GM12875 (cell line): Measurements from ENCODE around the gene MLYCD.

Source experiments
- H3K4me3 ChIP-seq: one replicate; pipeline ENCODE4 v1.5.1; 2011; ENCODE audit warnings: low read depth, low read length, control low read depth
- TF ChIP-seq, protein P1 (sequence below): IDR thresholded peaks from 2 replicates; pipeline ENCODE4 v1.5.1; 2011; ENCODE audit warnings: low read depth, mild to moderate bottlenecking, control low read depth, inconsistent platforms, low read length, moderate library complexity, borderline replicate concordance; ENCODE audit not compliant: insufficient read depth

The MLYCD gene

DNA sequence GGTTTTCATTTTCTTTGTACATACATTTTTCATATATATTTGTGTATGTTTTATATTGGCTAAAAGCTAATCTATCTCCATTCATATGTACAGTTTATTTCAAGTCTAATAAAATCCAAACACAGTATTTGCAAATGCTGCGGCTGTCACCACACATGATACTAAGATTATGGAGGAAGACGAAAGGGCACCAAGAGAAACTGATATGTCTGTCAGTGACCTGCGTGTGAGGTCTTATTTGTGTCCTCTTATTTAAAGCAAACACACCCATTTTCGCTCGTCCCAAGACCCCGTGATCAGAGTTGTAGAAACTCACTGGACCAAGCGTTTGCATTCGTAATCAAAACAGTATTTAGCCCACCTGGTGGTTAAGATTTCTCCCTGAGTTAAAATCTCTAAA is 8.2 kb downstream of the MLYCD start:
- TF ChIP-seq, protein P1, sequence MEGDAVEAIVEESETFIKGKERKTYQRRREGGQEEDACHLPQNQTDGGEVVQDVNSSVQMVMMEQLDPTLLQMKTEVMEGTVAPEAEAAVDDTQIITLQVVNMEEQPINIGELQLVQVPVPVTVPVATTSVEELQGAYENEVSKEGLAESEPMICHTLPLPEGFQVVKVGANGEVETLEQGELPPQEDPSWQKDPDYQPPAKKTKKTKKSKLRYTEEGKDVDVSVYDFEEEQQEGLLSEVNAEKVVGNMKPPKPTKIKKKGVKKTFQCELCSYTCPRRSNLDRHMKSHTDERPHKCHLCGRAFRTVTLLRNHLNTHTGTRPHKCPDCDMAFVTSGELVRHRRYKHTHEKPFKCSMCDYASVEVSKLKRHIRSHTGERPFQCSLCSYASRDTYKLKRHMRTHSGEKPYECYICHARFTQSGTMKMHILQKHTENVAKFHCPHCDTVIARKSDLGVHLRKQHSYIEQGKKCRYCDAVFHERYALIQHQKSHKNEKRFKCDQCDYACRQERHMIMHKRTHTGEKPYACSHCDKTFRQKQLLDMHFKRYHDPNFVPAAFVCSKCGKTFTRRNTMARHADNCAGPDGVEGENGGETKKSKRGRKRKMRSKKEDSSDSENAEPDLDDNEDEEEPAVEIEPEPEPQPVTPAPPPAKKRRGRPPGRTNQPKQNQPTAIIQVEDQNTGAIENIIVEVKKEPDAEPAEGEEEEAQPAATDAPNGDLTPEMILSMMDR = no peak
- no peak overlapping the region for H3K4me3 ChIP-seq

DNA sequence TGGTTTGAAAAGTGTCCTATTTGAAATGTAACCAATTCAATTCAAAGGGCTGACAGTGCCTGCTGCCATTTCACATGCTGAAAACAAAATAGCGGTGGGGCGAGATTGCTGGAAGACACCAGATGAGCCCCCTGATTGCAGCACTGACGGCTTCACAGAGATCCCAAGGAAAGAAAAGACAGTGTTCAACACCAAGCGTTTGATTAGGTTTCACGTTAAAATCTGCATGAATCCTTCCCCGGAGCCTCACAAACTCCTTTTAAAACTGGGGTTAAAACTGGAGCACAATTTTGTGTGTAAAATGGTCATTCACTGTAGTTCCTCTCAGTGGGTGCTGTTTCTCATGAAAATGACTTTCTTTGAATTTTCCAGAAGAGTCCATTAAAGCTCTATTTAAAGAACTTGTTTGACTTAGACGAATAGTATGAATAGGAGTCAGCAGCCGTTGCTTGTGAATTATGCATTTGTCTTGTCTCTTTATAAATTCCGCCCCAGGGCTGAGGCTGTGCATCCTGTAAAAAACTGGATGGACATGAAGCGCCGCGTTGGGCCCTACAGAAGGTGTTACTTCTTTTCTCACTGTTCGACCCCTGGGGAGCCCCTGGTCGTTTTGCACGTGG is 8.8 kb downstream of the MLYCD start:
- H3K4me3 ChIP-seq = no peak overlapping the region
- TF ChIP-seq, protein P1 = no peak

DNA sequence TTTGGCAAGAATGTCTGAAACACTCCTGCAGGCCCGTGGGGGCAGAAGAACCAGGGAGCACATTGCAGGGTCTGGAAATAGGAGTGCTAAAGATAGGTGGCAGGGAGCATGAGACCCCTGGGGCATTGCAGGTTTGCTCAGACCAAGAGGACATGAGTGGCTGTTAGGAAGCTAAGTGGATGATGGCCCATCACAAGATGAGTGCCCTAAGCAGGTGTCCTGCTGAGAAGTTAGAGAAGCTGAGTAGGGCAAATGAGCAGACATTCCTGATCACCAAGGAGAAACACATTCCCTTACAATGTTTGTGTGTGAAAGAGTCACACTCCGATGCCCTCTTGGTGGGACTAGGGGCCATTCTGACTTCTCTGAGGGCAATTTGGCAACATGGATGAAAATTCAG is 9.9 kb downstream of the MLYCD start:
- H3K4me3 ChIP-seq = no peak overlapping the region
- TF ChIP-seq, protein P1 = no peak

DNA sequence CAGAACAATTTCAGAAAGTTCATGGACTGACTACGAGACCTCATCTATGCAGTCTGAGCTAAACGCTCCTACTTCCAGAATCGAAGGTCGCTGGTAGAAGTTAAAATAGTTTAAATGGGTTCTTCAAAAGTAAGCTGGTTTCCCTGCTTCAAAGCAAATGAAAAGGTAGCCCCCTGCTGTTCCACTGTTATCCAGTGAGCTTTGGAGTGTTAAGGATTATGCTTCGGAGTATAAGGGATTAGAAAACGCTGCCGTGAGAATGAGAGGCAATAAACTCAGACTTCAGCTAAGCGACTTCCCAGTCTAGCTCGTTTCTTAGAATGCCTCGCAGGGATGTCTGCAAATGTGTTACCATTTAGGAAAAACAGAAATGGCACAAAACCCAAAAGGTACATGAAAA is 12.4 kb downstream of the MLYCD start:
- TF ChIP-seq, protein P1 = no peak
- no peak overlapping the region for H3K4me3 ChIP-seq

DNA sequence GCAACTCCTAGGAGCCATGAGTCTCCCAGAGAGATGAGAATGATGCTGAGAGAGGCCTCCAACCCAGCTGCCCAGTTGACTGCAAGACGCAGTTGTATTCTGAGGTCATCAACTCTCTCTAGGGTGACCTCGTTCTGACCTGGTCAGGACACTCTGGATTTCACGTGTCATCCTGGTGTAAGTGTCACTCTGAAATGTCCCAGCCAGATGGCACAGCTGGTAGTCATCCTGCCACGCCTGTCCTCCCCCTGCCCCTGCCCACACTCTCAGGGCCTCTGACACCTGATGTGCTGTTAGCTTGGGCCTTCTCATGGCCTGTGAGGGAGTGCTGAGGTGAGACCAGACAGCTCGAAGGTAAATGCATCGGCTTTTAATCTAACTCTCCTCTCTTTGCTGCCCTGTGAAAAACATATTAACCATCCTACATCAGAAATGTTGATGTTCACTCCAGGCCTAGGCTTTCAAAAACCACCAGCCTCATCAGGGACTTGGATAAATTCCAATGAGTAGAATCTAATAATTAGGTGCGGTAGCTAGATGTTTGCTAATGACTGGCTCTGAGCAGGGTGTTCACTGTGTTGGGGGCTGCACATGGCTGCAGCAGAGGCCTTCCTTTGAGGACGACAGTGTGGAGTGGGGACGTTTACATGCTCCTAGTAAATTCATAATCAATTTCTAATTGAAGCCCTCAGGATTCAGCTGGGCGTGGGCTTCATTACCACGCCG is 13.8 kb downstream of the MLYCD start:
- H3K4me3 ChIP-seq = no peak overlapping the region
- TF ChIP-seq, protein P1 = no peak

DNA sequence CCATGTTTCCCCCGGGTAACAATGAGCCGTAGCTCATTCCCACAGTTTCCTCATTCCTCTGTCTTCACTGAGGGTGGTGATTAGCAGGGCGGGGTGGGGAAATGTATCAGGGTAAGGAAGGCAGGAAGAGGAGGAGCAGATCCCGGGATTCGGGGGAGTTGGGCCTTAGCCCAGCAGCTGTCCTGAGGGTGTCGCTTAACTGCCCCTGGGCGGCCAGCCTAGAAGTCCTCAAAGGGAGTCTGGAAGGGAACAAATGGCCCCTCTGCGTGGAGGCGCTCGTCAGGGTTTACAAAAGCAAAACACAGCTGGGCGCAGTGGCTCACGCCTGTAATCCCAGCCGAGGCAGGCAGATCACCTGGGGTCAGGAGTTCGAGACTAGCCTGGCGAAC is 14.3 kb downstream of the MLYCD start:
- TF ChIP-seq, protein P1 = no peak

DNA sequence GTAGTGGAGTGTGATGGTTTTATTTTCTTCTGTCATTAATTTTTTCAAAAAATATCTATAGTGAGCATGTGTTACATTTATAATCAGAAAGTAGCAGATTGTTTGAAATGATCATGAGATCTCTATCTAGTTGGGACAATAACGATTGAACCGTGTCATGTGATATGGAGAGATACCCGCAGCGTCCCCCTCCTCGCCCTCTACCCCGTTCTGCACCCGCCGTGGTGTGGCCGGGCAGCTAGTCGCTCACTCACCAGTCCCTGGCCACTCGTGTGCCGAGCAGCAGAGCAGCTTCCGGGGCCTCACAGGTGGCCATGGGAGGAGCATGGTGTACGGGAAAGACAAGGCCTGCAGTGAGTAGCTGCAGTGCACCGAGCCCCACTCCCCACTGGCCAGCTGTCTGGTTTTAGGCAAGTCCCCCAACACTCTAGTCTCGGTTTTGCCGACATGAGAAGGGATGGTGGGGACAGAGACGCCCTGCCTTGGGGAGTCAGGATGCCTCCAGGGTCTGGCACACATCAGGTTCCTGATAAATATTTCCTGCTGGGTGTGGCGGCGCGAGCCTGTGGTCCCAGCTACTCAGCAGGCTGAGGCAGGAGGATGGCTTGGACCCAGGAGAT is 15.3 kb downstream of the MLYCD start:
- TF ChIP-seq, protein P1 = no peak

More for the DNA sequence above, 14.3 kb downstream of the MLYCD start:
- no peak overlapping the region for H3K4me3 ChIP-seq

More for the DNA sequence above, 15.3 kb downstream of the MLYCD start:
- no peak overlapping the region for H3K4me3 ChIP-seq
